MM.1S (cell line): ENCODE data around the gene PROSER3.

Experiments
- DNase-seq: peaks from one replicate; pipeline ENCODE4 v3.0.0-alpha.2; 2015
- H2AFZ ChIP-seq: fragments of 300-600 bp; sonication (generic); 2 replicates; pipeline ENCODE4 v1.6.0; 2016; ENCODE audit warnings: antibody characterized with exemption, low read length
- H3F3A ChIP-seq: fragments of 300-600 bp; sonication (generic); 2 replicates; pipeline ENCODE4 v1.6.1; 2016; ENCODE audit warnings: mild to moderate bottlenecking, antibody characterized with exemption, low read length, moderate library complexity, mixed read lengths; ENCODE audit not compliant: insufficient read depth
- H3K27ac ChIP-seq: fragments of 300-600 bp; sonication (generic); 2 replicates; pipeline ENCODE4 v1.5.1; 2016; ENCODE audit warnings: mild to moderate bottlenecking, low read length
- H3K27me3 ChIP-seq: fragments of 300-600 bp; sonication (generic); replicated peaks from 2 replicates; pipeline ENCODE4 v1.6.0; 2016; ENCODE audit warnings: low read length; ENCODE audit not compliant: insufficient read depth
- H3K36me3 ChIP-seq: fragments of 300-600 bp; sonication (generic); replicated peaks from 2 replicates; pipeline ENCODE4 v1.6.1; 2016; ENCODE audit warnings: mild to moderate bottlenecking, low read length, mixed read lengths; ENCODE audit not compliant: insufficient read depth
- H3K4me1 ChIP-seq: fragments of 300-600 bp; sonication (generic); 2 replicates; pipeline ENCODE4 v1.6.1; 2016; ENCODE audit warnings: low read length, mixed read lengths
- H3K4me2 ChIP-seq: fragments of 300-600 bp; sonication (generic); 2 replicates; pipeline ENCODE4 v1.6.0; 2016; ENCODE audit warnings: low read depth, low read length
- H3K4me3 ChIP-seq: fragments of 300-600 bp; sonication (generic); 2 replicates; pipeline ENCODE4 v1.5.1; 2016; ENCODE audit warnings: low read length, mixed read lengths
- H3K79me2 ChIP-seq: fragments of 300-600 bp; sonication (generic); 2 replicates; pipeline ENCODE4 v1.6.1; 2016; ENCODE audit warnings: mixed run types, low read length, mixed read lengths
- H3K9ac ChIP-seq: fragments of 300-600 bp; sonication (generic); 2 replicates; pipeline ENCODE4 v1.6.1; 2016; ENCODE audit warnings: low read length, mixed read lengths
- H3K9me2 ChIP-seq: fragments of 300-600 bp; sonication (generic); replicated peaks from 2 replicates; pipeline ENCODE4 v1.6.1; 2016; ENCODE audit warnings: mild to moderate bottlenecking, low read length, mixed read lengths; ENCODE audit not compliant: insufficient read depth
- H3K9me3 ChIP-seq: fragments of 300-600 bp; sonication (generic); replicated peaks from 2 replicates; pipeline ENCODE4 v1.6.1; 2016; ENCODE audit warnings: mild to moderate bottlenecking, low read length, mixed read lengths; ENCODE audit not compliant: insufficient read depth
- H4K20me1 ChIP-seq: fragments of 300-600 bp; sonication (generic); 2 replicates; pipeline ENCODE4 v1.6.1; 2016; ENCODE audit warnings: mild to moderate bottlenecking, low read length, moderate library complexity, mixed read lengths; ENCODE audit not compliant: insufficient read depth
- CTCF ChIP-seq: fragments of 300-600 bp; sonication (generic); IDR thresholded peaks from 2 replicates; pipeline ENCODE4 v1.5.1; 2016; ENCODE audit warnings: antibody characterized with exemption, low read length, mixed read lengths
- EZH2 ChIP-seq: fragments of 300-600 bp; sonication (generic); optimal IDR thresholded peaks from 2 replicates; pipeline ENCODE3; 2017; ENCODE audit warnings: low read depth, mild to moderate bottlenecking, antibody characterized with exemption, low read length, mixed read lengths
- EZH2phosphoT487 ChIP-seq: fragments of 300-600 bp; sonication (generic); IDR thresholded peaks from 2 replicates; pipeline ENCODE4 v1.6.1; 2018; ENCODE audit warnings: antibody characterized with exemption, low read length

The PROSER3 gene

DNA sequence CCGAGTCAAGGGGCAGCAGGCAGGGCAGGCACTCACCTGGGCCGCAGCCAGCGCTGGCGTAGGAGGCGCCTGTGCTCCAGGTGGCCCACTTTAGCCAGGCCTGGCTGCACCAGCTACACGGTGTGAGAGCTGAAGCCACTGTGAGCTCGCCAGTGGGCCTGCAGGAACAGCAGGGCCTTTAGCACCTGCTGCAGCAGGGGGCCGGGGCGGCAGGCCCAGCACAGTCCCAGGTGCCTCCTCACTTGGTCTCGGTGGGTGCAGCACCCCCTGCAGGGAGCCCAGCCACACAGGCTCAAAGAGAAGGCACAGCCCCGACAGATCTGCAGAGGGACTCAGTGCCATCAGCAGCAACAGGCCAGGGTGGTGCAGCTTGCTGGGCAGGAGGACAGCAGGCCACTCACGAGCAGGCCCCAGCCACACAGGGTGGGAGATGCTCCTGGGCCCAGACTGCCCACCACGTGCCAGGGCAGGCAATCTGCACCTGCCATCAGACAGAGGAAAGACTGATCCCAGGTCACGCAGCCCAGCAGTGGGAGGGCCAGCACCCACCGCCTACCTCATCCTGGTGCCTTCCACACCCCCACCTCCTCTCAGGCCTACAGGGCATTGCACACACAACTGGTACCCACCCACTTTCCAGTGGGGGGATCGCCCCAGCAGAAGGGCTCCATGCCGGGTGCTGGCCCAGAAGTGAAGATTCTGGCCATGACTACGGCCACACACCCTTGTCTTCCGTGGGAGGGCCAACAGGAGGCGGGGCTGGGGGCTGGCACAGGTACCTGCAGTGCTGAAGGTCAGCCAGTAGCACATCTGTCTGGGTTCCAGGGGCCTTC, 33.2 kb downstream of the PROSER3 start:
- Histone ChIP-seq H3F3A (no peaks in the 10 kb centered on the region), H3K9ac (no peak overlapping the region), H3K9me3 (no peaks in the 10 kb centered on the region), H2AFZ (no peak overlapping the region), H3K4me1 (no peaks in the 10 kb centered on the region), H4K20me1 (no peaks in the 10 kb centered on the region), H3K79me2 (no peaks in the 10 kb centered on the region), H3K4me2 (no peak overlapping the region), H3K4me3 (no peak overlapping the region), H3K27me3 (peaks cover 32% of the 10 kb centered on the region), H3K27ac (no peak overlapping the region), H3K36me3 (no peaks in the 10 kb centered on the region), H3K9me2 (no peaks in the 10 kb centered on the region)
- no peak for DNase-seq
- TF ChIP-seq EZH2phosphoT487 (no peak), CTCF (peak; percentile 9; the same call in 1 of the 2 replicates)

DNA sequence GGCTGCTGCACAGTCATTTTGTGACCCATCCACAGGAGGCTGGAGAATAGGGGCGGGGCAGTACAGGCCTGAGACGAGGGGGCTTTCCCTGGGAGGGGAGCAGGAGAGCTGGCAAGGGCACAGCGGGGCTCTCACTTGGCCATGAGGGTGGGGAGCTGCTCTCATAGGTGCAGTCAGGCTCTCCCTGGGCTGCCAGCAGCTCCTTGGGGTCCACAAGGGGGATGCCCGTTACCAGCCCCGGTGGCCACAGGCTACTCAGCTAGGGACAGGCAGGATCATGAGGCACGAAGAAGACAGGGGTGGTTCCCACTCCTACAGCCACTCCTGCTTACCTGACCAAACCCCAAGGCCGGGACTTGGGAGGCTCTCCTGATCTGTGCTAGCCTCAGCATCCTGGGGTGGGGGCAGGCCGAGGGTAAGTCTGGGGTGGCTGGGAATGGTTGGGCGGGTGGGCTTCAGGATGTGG, 33.9 kb downstream of the PROSER3 start:
- Histone ChIP-seq H3K27ac (no peak overlapping the region), H3K4me2 (no peak overlapping the region), H4K20me1 (no peaks in the 10 kb centered on the region)

DNA sequence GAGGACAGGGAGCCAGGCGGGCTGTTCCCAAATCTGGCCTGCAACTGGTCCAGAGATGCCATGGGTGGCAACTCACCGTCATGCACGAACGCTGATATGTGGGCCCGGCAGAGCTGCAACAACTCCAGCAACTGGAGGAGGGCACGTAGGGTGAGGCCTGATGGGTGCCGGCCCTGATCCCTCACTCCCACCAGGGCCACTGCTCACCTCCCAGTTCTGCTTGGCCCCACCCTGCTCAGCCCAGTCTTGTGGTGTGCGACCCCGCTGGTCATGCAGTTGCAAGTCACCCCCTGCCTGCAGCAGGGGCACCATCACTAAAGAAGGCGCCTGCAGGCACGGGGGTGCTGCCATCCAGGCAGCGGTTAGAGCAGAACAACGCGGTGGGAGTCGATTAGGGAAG, 34.3 kb downstream of the PROSER3 start:
- Histone ChIP-seq H3K9me2 (no peaks in the 10 kb centered on the region), H2AFZ (no peak overlapping the region), H3K79me2 (no peaks in the 10 kb centered on the region), H3K9me3 (no peaks in the 10 kb centered on the region), H3K27ac (no peak overlapping the region), H3K4me1 (no peaks in the 10 kb centered on the region), H3K27me3 (peaks cover 43% of the 10 kb centered on the region), H3K4me2 (no peak overlapping the region), H3K36me3 (no peaks in the 10 kb centered on the region), H4K20me1 (no peaks in the 10 kb centered on the region), H3F3A (no peaks in the 10 kb centered on the region), H3K9ac (no peak overlapping the region), H3K4me3 (no peak overlapping the region)
- DNase-seq = no peak
- TF ChIP-seq CTCF (no peak), EZH2phosphoT487 (no peak), EZH2 (no peak)

More for the DNA sequence above, 33.9 kb downstream of the PROSER3 start:
- DNase-seq = no peak
- Histone ChIP-seq H3K9ac (no peak overlapping the region), H3K36me3 (no peaks in the 10 kb centered on the region), H3K4me1 (no peaks in the 10 kb centered on the region), H3K79me2 (no peaks in the 10 kb centered on the region), H3K9me3 (no peaks in the 10 kb centered on the region), H2AFZ (no peak overlapping the region), H3K4me3 (no peak overlapping the region), H3K9me2 (no peaks in the 10 kb centered on the region), H3F3A (no peaks in the 10 kb centered on the region), H3K27me3 (peaks cover 38% of the 10 kb centered on the region)
- TF ChIP-seq CTCF (no peak), EZH2phosphoT487 (no peak), EZH2 (no peak)
